ENCODE data around the gene CELF2.

CELF2 gene

GRCh38 chr10:11170574-11170973, 152.9 kb downstream of the CELF2 start:
- DNase-seq (ENCODE audit: low read depth), result no peak
- no peak overlapping the region for H3K4me3 ChIP-seq (ENCODE audit: low read length)
- no peak for TF ChIP-seq CTCF (IDR thresholded peaks at IDR 0.05; ENCODE audit: insufficient read depth, low read depth, low read length, missing control alignments)

- DNase-seq (ENCODE audit: low read depth), result no peak
- TF ChIP-seq CTCF (IDR thresholded peaks at IDR 0.05; ENCODE audit: insufficient read depth, low read depth, low read length, missing control alignments), result no peak
- no peak overlapping the region for H3K4me3 ChIP-seq (ENCODE audit: low read length)
These were observed 153.6 kb downstream of the CELF2 start for GRCh38 chr10:11170993-11171851.

GRCh38 chr10:11173042-11173441, 155.4 kb downstream of the CELF2 start:
- TF ChIP-seq CTCF (IDR thresholded peaks at IDR 0.05; ENCODE audit: insufficient read depth, low read depth, low read length, missing control alignments), result no peak
- H3K4me3 ChIP-seq (ENCODE audit: low read length), result no peak overlapping the region
- no peak for DNase-seq (ENCODE audit: low read depth)

- TF ChIP-seq CTCF (IDR thresholded peaks at IDR 0.05; ENCODE audit: insufficient read depth, low read depth, low read length, missing control alignments), result no peak
- DNase-seq (ENCODE audit: low read depth), result no peak
- H3K4me3 ChIP-seq (ENCODE audit: low read length), result no peak overlapping the region
These were observed 158.2 kb downstream of the CELF2 start for GRCh38 chr10:11175823-11176243.

GRCh38 chr10:11176746-11177145, 159.1 kb downstream of the CELF2 start:
- no peak for DNase-seq (ENCODE audit: low read depth)
- no peak overlapping the region for H3K4me3 ChIP-seq (ENCODE audit: low read length)
- TF ChIP-seq CTCF (IDR thresholded peaks at IDR 0.05; ENCODE audit: insufficient read depth, low read depth, low read length, missing control alignments), result no peak

- DNase-seq (ENCODE audit: low read depth), result no peak
- TF ChIP-seq CTCF (IDR thresholded peaks at IDR 0.05; ENCODE audit: insufficient read depth, low read depth, low read length, missing control alignments), result no peak
- no peak overlapping the region for H3K4me3 ChIP-seq (ENCODE audit: low read length)
These were observed 159.7 kb downstream of the CELF2 start for GRCh38 chr10:11177381-11177780.

Data from epithelial cell of esophagus (primary cell).